Measurements from ENCODE around the gene CERS6. TPM values are rescaled to one million over a fixed set of nuclear protein-coding genes. Genes with fewer than 3 reads are reported as not detected.

Gene CERS6
- total and polyA plus RNA-seq, 4 donors, result 4.2 to 20.4 (median 10.1) TPM

DNA sequence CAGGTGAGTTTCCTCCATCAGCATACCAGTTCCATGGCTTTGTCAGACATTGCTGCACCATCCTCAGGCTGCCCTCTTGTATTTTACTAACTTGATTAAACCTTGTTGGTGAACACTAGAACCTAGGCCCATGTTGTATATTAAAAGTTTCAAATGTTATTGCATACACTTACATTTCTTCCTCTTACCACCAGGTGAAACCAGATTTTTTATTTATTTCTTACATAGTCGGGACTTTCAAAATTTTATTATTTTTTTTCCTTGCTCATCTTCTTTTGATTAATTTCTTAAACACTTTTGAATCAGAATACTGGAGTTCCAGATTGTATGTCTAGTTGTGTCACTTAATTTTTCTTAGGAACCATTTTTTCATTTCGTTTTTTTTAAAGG is 5.9 kb downstream of the CERS6 start:
- Histone ChIP-seq H3K4me3 (ENCODE audit: low read depth in 1 of 3, low read length in 3 of 3) (no peak overlapping the region), H3K9me3 (ENCODE audit: control insufficient read depth in 4 of 4, low read length in 3 of 4) (no peaks in the 10 kb centered on the region), H3K9ac (ENCODE audit: low read depth in 1 of 2, low read length in 2 of 2) (no peak overlapping the region), H3K27me3 (ENCODE audit: control insufficient read depth in 4 of 4, insufficient read depth in 4 of 4, low read length in 3 of 4) (no peaks in the 10 kb centered on the region), H3K36me3 (ENCODE audit: control insufficient read depth in 4 of 4, insufficient read depth in 3 of 4, low read depth in 1 of 4, low read length in 3 of 4) (no peaks in the 10 kb centered on the region), H3K4me1 (ENCODE audit: control insufficient read depth in 4 of 4, insufficient read depth in 4 of 4, low read length in 3 of 4) (peaks cover 0 to 22% (median 16%) of the 10 kb centered on the region in 4 donors), H3K27ac (ENCODE audit: low read depth in 1 of 2, low read length in 2 of 2) (no peak overlapping the region)
- DNase-seq (ENCODE audit: low spot score), result no peak
- TF ChIP-seq MAX (IDR thresholded peaks at IDR 0.05) (no peak), HNF4G (IDR thresholded peaks at IDR 0.05) (no peak), TAF1 (conservative IDR thresholded peaks at IDR 0.05) (no peak)
- TF ChIP-seq, protein P1, sequence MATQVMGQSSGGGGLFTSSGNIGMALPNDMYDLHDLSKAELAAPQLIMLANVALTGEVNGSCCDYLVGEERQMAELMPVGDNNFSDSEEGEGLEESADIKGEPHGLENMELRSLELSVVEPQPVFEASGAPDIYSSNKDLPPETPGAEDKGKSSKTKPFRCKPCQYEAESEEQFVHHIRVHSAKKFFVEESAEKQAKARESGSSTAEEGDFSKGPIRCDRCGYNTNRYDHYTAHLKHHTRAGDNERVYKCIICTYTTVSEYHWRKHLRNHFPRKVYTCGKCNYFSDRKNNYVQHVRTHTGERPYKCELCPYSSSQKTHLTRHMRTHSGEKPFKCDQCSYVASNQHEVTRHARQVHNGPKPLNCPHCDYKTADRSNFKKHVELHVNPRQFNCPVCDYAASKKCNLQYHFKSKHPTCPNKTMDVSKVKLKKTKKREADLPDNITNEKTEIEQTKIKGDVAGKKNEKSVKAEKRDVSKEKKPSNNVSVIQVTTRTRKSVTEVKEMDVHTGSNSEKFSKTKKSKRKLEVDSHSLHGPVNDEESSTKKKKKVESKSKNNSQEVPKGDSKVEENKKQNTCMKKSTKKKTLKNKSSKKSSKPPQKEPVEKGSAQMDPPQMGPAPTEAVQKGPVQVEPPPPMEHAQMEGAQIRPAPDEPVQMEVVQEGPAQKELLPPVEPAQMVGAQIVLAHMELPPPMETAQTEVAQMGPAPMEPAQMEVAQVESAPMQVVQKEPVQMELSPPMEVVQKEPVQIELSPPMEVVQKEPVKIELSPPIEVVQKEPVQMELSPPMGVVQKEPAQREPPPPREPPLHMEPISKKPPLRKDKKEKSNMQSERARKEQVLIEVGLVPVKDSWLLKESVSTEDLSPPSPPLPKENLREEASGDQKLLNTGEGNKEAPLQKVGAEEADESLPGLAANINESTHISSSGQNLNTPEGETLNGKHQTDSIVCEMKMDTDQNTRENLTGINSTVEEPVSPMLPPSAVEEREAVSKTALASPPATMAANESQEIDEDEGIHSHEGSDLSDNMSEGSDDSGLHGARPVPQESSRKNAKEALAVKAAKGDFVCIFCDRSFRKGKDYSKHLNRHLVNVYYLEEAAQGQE (IDR thresholded peaks at IDR 0.05), result no peak
- TF ChIP-seq, protein P2, sequence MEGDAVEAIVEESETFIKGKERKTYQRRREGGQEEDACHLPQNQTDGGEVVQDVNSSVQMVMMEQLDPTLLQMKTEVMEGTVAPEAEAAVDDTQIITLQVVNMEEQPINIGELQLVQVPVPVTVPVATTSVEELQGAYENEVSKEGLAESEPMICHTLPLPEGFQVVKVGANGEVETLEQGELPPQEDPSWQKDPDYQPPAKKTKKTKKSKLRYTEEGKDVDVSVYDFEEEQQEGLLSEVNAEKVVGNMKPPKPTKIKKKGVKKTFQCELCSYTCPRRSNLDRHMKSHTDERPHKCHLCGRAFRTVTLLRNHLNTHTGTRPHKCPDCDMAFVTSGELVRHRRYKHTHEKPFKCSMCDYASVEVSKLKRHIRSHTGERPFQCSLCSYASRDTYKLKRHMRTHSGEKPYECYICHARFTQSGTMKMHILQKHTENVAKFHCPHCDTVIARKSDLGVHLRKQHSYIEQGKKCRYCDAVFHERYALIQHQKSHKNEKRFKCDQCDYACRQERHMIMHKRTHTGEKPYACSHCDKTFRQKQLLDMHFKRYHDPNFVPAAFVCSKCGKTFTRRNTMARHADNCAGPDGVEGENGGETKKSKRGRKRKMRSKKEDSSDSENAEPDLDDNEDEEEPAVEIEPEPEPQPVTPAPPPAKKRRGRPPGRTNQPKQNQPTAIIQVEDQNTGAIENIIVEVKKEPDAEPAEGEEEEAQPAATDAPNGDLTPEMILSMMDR (IDR thresholded peaks at IDR 0.05; ENCODE audit: low read depth, low read length, missing input control), result no peak
- WGBS, result 90% methylated on average over 2 of the region's 2 CpGs

GRCh38 chr2:168462543-168463045 is 6.5 kb downstream of the CERS6 start:
- TF ChIP-seq HNF4G (IDR thresholded peaks at IDR 0.05), result no peak
- TF ChIP-seq YY1 (IDR thresholded peaks at IDR 0.05), result no peak
- no peak for TF ChIP-seq RXRA (IDR thresholded peaks at IDR 0.05)
- TF ChIP-seq, protein P3, sequence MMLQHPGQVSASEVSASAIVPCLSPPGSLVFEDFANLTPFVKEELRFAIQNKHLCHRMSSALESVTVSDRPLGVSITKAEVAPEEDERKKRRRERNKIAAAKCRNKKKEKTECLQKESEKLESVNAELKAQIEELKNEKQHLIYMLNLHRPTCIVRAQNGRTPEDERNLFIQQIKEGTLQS (IDR thresholded peaks at IDR 0.05), result no peak
- TF ChIP-seq NR2F2 (IDR thresholded peaks at IDR 0.05), result no peak
- TF ChIP-seq SP1 (IDR thresholded peaks at IDR 0.05), result no peak
- Histone ChIP-seq H3K27ac (ENCODE audit: low read depth in 1 of 2, low read length in 2 of 2) (no peak overlapping the region), H3K9me3 (ENCODE audit: control insufficient read depth in 4 of 4, low read length in 3 of 4) (no peaks in the 10 kb centered on the region), H3K4me3 (ENCODE audit: low read depth in 1 of 3, low read length in 3 of 3) (no peak overlapping the region), H3K27me3 (ENCODE audit: control insufficient read depth in 4 of 4, insufficient read depth in 4 of 4, low read length in 3 of 4) (no peaks in the 10 kb centered on the region), H3K4me1 (ENCODE audit: control insufficient read depth in 4 of 4, insufficient read depth in 4 of 4, low read length in 3 of 4) (peaks cover 1 to 22% (median 19%) of the 10 kb centered on the region in 4 donors), H3K9ac (ENCODE audit: low read depth in 1 of 2, low read length in 2 of 2) (no peak overlapping the region), H3K36me3 (ENCODE audit: control insufficient read depth in 4 of 4, insufficient read depth in 3 of 4, low read depth in 1 of 4, low read length in 3 of 4) (no peaks in the 10 kb centered on the region)
- no peak for DNase-seq (ENCODE audit: low spot score)
- 94% methylated on average over 2 of the region's 2 CpGs for WGBS

DNA sequence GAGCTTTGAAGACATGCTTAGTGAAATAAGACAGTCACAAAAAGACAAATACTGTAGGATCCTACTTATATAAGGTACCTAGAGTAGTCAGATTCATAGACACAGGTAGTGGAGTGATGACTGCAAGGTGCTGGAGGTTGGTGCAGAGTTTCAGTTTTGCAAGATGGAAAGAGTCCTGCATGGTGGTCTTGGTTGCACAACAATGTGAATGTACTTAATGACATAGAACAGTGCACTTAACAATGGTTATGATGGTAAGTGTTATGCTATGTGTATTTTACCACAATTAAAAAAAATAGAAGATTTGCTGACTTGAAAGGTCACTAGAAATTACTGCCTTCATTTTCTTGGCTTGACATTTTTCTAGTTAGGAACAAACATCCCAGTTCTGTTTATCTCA is 9.5 kb downstream of the CERS6 start:
- H3K27ac ChIP-seq (ENCODE audit: low read depth in 1 of 2, low read length in 2 of 2), result no peak overlapping the region
- H3K4me3 ChIP-seq (ENCODE audit: low read depth in 1 of 3, low read length in 3 of 3), result no peak overlapping the region
- no peaks in the 10 kb centered on the region for H3K27me3 ChIP-seq (ENCODE audit: control insufficient read depth in 4 of 4, insufficient read depth in 4 of 4, low read length in 3 of 4)
- DNase-seq (ENCODE audit: low spot score), result no peak
- no peaks in the 10 kb centered on the region for H3K36me3 ChIP-seq (ENCODE audit: control insufficient read depth in 4 of 4, insufficient read depth in 3 of 4, low read depth in 1 of 4, low read length in 3 of 4)
- H3K9ac ChIP-seq (ENCODE audit: low read depth in 1 of 2, low read length in 2 of 2), result no peak overlapping the region
- no peak for TF ChIP-seq FOXA2 (IDR thresholded peaks at IDR 0.05)
- TF ChIP-seq FOXA1 (IDR thresholded peaks at IDR 0.05), result no peak
- no peak for TF ChIP-seq RXRA (IDR thresholded peaks at IDR 0.05)
- TF ChIP-seq EGR1 (IDR thresholded peaks at IDR 0.05; ENCODE audit: low read depth in 2 of 2), result no peak
- TF ChIP-seq GABPA (IDR thresholded peaks at IDR 0.05 in 1 of 2, conservative IDR thresholded peaks at IDR 0.05 in 1 of 2), result no peak
- no peak for TF ChIP-seq RAD21 (IDR thresholded peaks at IDR 0.05)
- no peak for TF ChIP-seq NR2F2 (IDR thresholded peaks at IDR 0.05)
- no peak for TF ChIP-seq YY1 (IDR thresholded peaks at IDR 0.05)
- no peaks in the 10 kb centered on the region for H3K9me3 ChIP-seq (ENCODE audit: control insufficient read depth in 4 of 4, low read length in 3 of 4)
- H3K4me1 ChIP-seq (ENCODE audit: control insufficient read depth in 4 of 4, insufficient read depth in 4 of 4, low read length in 3 of 4), result peaks cover 4 to 25% (median 15%) of the 10 kb centered on the region in 4 donors

Measured in liver (tissue), 9 donors.